Brain microvascular endothelial cell (primary cell): ENCODE data around the gene LRRC27.
"Not testable (repeated sequence)": the region's sequence is repeated elsewhere in the genome, so short reads cannot be mapped to it uniquely, and the experiment has no call there.

ENCODE experiments used
- DNase-seq: peaks from one replicate; pipeline ENCODE4 v3.0.0-alpha.2; 2020
- H3K27ac ChIP-seq: fragments of 250-450 bp; sonication (Bioruptor Pico); 2 replicates; pipeline ENCODE4 v1.5.1; 2020; ENCODE audit warnings: mild to moderate bottlenecking, moderate library complexity
- H3K27me3 ChIP-seq: fragments of 250-450 bp; sonication (Bioruptor Pico); replicated peaks from 2 replicates; pipeline ENCODE4 v1.5.1; 2020; ENCODE audit warnings: mild to moderate bottlenecking
- H3K36me3 ChIP-seq: fragments of 250-450 bp; sonication (Bioruptor Pico); replicated peaks from 2 replicates; pipeline ENCODE4 v1.5.1; 2020; ENCODE audit warnings: mild to moderate bottlenecking
- H3K4me3 ChIP-seq: 2 replicates; pipeline ENCODE4 v1.5.1; 2011; ENCODE audit warnings: low read depth, mild to moderate bottlenecking, control low read depth, low read length, moderate library complexity
- CTCF ChIP-seq: IDR thresholded peaks from 2 replicates; pipeline ENCODE4 v1.5.1; 2011; ENCODE audit warnings: low read depth, mild to moderate bottlenecking, moderate library complexity, low read length, control low read depth, inconsistent platforms; ENCODE audit errors: missing control alignments
- in situ Hi-C: cut with HindIII; loops from 2 replicates; pipeline ENCODE4 v1.10.0; 2017; ENCODE audit warnings: low sequenced_read_pairs, low pct_ligation_motif_present

Gene LRRC27

DNA sequence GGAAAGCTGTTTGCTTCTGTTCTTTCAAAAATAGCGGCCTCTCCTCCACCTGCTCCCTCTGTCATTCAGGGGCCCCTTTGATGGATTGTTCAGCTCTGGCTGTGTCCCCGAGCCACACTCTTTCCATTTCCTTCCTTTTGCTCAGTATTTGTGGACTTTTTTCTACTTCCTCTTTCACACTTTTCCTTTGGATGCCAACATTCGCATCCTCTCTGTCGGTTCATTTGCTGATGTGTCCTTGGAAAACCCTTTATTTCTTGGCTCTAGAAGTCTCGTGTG is 53.3 kb downstream of the LRRC27 start:
- Histone ChIP-seq H3K27ac (no peak overlapping the region), H3K4me3 (no peak overlapping the region), H3K36me3 (no peaks in the 10 kb centered on the region), H3K27me3 (no peaks in the 10 kb centered on the region)
- no peak for DNase-seq
- no peak for TF ChIP-seq CTCF
- in situ Hi-C loops, result no loop called here

DNA sequence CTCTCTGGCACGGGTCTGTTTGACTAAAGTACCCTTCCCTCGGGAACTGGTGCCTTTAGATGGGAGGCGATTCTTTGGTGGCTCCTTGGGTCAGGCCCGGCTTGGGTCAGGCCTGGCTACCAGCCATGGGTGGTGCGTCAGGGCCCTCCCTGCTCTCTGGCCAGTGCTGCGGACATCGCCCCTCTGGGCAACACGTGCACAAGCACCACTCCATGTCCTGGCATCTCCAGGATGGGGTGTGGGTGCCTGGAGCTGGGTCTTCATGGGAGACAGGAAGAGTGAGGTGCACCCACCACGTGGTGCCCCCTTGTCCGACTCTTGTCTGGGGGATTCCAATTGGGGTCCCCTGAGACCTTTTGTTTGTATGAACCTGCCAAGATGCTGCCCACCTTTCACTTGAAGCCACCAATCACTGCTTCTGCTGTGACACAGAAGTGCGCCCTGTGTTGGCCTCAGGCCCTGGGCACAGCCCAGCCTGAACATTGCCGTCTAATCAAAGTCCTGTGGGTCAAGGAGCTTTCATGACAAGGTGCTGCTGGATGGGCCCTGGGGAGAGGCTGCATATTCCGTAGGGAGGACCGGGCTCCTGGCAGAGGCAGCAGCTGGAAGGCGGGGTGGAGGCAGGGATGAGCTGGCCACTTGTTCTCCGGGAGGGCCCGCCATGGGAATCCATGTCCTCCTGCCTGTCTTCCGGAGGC is 53.9 kb downstream of the LRRC27 start:
- no peaks in the 10 kb centered on the region for H3K27me3 ChIP-seq
- no peak overlapping the region for H3K27ac ChIP-seq
- in situ Hi-C loops, result no loop called here
- H3K4me3 ChIP-seq, result no peak overlapping the region
- no peaks in the 10 kb centered on the region for H3K36me3 ChIP-seq
- no peak for TF ChIP-seq CTCF
- DNase-seq, result no peak

DNA sequence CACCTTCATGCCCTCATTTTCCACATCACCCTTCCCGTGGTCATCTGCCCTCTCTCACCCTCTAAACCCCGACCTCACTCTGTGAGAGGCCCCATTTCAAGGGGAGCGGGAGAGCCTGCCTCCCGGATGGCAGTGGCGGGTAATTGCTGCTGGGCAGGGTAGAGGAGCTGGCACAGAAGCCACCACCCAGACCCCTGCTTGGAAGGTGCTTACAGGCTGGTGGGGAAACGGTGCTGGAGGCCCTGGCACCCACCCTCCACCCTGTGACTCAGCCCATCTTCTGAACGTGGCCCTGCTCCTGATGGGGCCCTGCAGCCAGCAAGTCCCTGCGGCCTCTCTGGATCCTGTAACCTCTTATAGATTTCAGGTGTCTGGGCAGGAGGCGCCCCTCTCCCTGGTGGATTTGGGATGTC is 54.4 kb downstream of the LRRC27 start:
- DNase-seq, result no peak
- Histone ChIP-seq H3K27me3 (no peaks in the 10 kb centered on the region), H3K36me3 (no peaks in the 10 kb centered on the region), H3K4me3 (no peak overlapping the region), H3K27ac (no peak overlapping the region)
- in situ Hi-C loops, result no loop called here
- TF ChIP-seq CTCF, result no peak

DNA sequence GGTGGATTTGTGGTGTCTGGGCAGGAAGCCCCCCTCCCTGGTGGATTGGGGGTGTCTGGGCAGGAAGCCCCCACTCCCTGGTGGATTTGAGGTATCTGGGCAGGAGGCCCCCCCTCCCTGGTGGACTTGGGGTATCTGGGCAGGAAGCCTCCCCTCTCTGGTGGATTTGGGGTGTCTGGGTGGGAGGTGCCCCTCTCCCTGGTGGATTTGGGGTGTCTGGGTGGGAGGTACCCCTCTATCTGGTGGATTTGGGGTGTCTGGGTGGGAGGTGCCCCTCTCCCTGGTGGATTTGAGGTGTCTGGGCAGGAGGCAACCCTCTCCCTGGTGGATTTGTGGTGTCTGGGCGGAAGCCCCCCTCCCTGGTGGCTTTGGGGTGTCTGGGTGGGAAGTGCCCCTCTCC is 54.9 kb downstream of the LRRC27 start:
- in situ Hi-C loops, result not testable (repeated sequence)

DNA sequence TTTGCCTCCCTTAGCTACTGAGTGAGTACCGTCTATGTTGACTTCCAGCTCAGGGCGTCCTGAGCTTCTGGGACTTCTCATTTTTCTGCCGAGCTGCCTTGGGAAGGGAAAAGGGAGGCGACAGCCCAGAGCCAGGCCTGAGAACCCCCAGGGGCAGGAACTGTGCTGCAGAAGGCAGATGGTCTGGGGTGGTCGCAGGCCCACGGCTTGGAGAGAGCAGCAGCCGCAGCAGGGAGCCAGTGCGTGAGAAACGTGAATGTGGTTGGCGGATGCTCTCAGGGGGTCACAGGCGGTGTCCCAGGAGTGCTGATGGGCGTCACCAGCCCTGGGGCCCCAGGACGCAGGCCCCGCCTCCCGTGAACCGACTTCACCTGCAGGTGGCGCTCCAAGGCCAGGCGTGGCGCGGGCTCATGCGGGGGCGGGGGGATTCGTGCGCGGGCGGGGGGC is 55.8 kb downstream of the LRRC27 start:
- in situ Hi-C loops, result no loop called here
- Histone ChIP-seq H3K27me3 (no peaks in the 10 kb centered on the region), H3K4me3 (no peak overlapping the region), H3K27ac (no peak overlapping the region), H3K36me3 (no peaks in the 10 kb centered on the region)
- peak; percentile 36 for DNase-seq
- peak; percentile 74 for TF ChIP-seq CTCF

More for the DNA sequence above, 54.9 kb downstream of the LRRC27 start:
- H3K27ac ChIP-seq, H3K27me3 ChIP-seq, H3K4me3 ChIP-seq, H3K36me3 ChIP-seq, DNase-seq: not testable (repeated sequence)

DNA sequence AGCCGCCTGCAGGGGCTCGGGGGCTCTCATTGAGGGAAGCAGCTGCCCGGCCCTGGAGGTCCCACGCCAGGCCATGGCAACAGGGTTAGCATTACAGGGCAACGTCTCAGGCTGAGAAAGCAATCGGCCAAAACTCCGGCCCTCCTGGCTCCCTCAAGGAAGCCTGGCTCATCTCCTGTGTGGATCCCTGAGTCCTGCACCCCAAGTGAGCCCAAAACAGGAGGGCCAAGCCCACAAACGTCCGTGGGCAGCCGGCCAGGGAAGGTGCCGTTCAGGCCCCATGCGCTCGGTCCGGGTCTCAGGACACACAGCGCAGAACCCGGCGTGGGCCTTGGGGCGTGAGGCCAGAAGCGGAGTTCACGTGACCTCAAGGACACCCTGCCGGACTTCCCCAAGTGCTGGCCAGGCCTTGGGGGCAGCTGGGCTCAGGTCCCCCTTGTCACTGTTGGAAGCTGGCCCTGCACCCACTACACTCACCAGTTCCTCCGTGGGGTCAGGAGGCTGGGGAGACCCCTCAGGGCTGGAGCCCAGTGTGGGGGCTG is 57.0 kb downstream of the LRRC27 start:
- no peaks in the 10 kb centered on the region for H3K27me3 ChIP-seq
- DNase-seq, result no peak
- no peaks in the 10 kb centered on the region for H3K36me3 ChIP-seq
- H3K27ac ChIP-seq, result no peak overlapping the region
- no peak overlapping the region for H3K4me3 ChIP-seq
- TF ChIP-seq CTCF, result no peak
- in situ Hi-C loops, result no loop called here
